Transverse colon (tissue), 4 donors: ENCODE results near the gene TCF7L2. TPM values are rescaled to one million over a fixed set of nuclear protein-coding genes. Genes with fewer than 3 reads are reported as not detected.

ENCODE experiments used
- DNase-seq: peaks from one replicate; pipeline ENCODE4 v3.0.0-alpha.2; 2019
- H3K27ac ChIP-seq, 4 donors: fragments of 200-600 bp; sonication (generic); 2 replicates each; pipeline ENCODE4 v1.5.1; 2016 to 2018; ENCODE audit warnings: inconsistent platforms in 4 of 4
- H3K27me3 ChIP-seq: fragments of 200-600 bp; sonication (generic); 2 replicates; pipeline ENCODE4 v1.5.1; 2017; ENCODE audit warnings: inconsistent platforms
- H3K36me3 ChIP-seq, 4 donors: fragments of 200-600 bp; sonication (generic); 2 replicates each; pipeline ENCODE4 v1.5.1; 2017 to 2019; ENCODE audit warnings: inconsistent platforms in 4 of 4
- H3K4me1 ChIP-seq, 4 donors: fragments of 200-600 bp; sonication (generic); 2 replicates each; pipeline ENCODE4 v1.5.1; 2017 to 2020; ENCODE audit warnings: inconsistent platforms in 4 of 4
- H3K4me3 ChIP-seq, 4 donors: fragments of 200-600 bp; sonication (generic); 1 replicate in 1 of 4; 2 replicates in 3 of 4; pipeline versions ENCODE4 v1.5.1 to v1.6.1; 2017 to 2019; ENCODE audit warnings: inconsistent platforms in 4 of 4
- H3K9me3 ChIP-seq, 2 donors: fragments of 200-600 bp; sonication (generic); 2 replicates each; pipeline ENCODE4 v1.5.1; 2017 to 2019; ENCODE audit warnings: inconsistent platforms in 2 of 2
- EP300 ChIP-seq: sonication (generic); formaldehyde crosslinking; IDR thresholded peaks from one replicate; pipeline ENCODE4 v1.6.1; 2017; ENCODE audit warnings: antibody characterized with exemption, low read depth
- POLR2A ChIP-seq: fragments of 450-650 bp; IDR thresholded peaks from one replicate; pipeline ENCODE4 v1.6.1; 2016; ENCODE audit warnings: antibody characterized with exemption, mild to moderate bottlenecking, moderate library complexity
- POLR2AphosphoS5 ChIP-seq, 3 donors: sonication (generic); formaldehyde crosslinking; IDR thresholded peaks; one replicate each; pipeline ENCODE4 v1.6.1; 2016; ENCODE audit warnings: antibody characterized with exemption in 3 of 3
- WGBS, 2 donors: methylation state at CpG; one replicate each; pipeline ENCODE4 v1.1.5; 2018; ENCODE audit warnings: low coverage in 1 of 2; 5-methylcytosine and 5-hydroxymethylcytosine counted together
- in situ Hi-C, 4 donors: fragments of 200-750 bp; cut with MboI; loops; one replicate each; pipeline versions ENCODE4 v1.15.0 to v1.15.1; 2017; ENCODE audit warnings: low sequenced_read_pairs in 3 of 4, low pct_ligation_motif_present in 1 of 4, low pct_unique_long_range_greater_than_20kb in 1 of 4
- intact Hi-C: fragments of 100-400 bp; cut with DNase I; formaldehyde crosslinking; loops from one replicate; pipeline ENCODE4 v1.15.1; 2023; ENCODE audit warnings: low total_unique reads
- total RNA-seq, 4 donors: library from RNA; depleted of rRNA; stranded (reverse); fragments of >200 nt; gene quantifications; one replicate each; pipeline ENCODE4 v1.1.0, GENCODE V29; 2016
- TF ChIP-seq, protein P1 (sequence below), 5 experiments: fragments of 200-600 bp in 3 of 5; fragments of 450-650 bp in 2 of 5; sonication (generic) in 3 of 5; IDR thresholded peaks; 1 replicate in 2 of 5; 2 replicates in 3 of 5; pipeline ENCODE4 v1.5.1; 2016 to 2017; ENCODE audit warnings: antibody characterized with exemption in 5 of 5, inconsistent platforms in 3 of 5, mild to moderate bottlenecking in 2 of 5, moderate library complexity in 1 of 5

The TCF7L2 gene
- total RNA-seq, 4 donors from 2014 or later = 84.6 to 249 (median 137) TPM

DNA sequence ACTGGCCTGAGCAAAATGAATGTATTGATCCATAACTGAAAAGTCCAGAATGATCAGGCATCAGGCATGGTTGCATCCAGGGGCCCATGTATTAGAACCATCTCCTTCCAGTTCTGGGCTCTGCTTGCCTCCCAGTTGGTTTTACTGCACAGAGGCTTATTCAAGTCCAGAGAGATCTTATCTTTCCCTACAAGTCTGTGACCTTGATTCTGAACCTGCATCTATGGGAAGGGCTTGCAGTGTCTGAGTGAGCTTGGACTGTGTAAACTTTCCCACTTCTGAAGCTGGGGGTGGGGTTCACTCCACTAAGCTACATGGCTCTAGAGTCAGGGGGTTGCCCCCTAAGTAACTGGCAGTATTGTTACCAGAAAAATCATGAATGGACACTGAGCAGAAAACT, 136.2 kb downstream of the TCF7L2 start:
- in situ Hi-C loops (loop anchor here in 1 of 4 donors (25.0 kb wide), 1 partner anchor 124 kb away; the partner anchor contains the start of gene TCF7L2), intact Hi-C loops (no loop called here)
- Histone ChIP-seq H3K4me1 (peaks cover 6 to 70% (median 40%) of the 10 kb centered on the region in 4 donors), H3K27me3 (no peaks in the 10 kb centered on the region), H3K36me3 (no peaks in the 10 kb centered on the region), H3K4me3 (no peak overlapping the region), H3K27ac (peak overlapping the region; percentile 72 to 84 (median 80)), H3K9me3 (no peaks in the 10 kb centered on the region)
- no peak for DNase-seq
- no peak for TF ChIP-seq POLR2A

DNA sequence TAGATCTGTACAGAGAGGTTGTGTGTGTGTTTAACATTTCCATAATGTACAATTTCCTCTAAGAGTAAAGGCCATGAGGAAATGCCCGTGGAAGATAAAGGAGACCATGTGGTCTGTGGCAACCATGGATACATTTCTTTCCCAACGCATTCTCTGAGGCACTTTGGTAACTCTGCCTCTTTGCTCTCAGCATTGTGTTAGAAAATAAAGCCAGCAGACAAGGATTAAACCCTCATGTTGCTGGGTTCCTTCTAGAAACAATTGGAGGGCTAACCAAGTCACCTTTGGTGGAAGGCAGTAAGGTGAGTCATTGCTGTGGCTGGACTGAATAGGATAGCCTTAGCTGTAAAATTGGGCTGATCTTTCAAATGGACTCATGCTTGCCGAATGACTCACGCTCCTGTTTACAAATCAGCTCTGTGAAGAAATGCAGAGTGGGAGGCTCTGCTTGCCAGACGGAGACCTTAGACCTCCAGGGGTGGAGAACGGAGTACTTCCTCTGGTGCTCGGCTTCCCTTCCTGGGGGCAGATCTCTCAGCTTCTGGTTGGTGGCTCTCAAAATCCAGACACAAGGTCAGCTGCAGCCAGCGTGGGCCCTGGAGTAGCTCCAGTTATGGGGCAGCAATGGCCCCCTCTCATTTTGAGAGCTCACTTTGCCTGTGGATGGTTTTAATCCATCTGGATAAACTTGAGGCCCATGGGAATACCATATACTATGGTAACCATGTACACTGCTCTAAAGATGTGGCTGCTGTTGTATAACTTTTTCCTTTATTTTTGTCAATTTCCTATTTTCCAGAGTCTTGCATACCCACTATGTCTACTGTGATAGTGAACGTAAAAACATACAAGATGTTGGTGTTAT, 137.3 kb downstream of the TCF7L2 start:
- in situ Hi-C loops = loop anchor here in 1 of 4 donors (25.0 kb wide), 1 partner anchor 125 kb away; the partner anchor contains the start of gene TCF7L2
- 49 to 88% methylated on average over 1 to 9 of the region's 9 CpGs for WGBS, 2 donors
- Histone ChIP-seq H3K27me3 (no peaks in the 10 kb centered on the region), H3K4me3 (no peak overlapping the region), H3K36me3 (no peaks in the 10 kb centered on the region), H3K4me1 (peaks cover 9 to 82% (median 51%) of the 10 kb centered on the region in 4 donors), H3K27ac (peak overlapping the region; percentile 72 to 84 (median 80)), H3K9me3 (no peaks in the 10 kb centered on the region)
- DNase-seq = peak; percentile 80
- intact Hi-C loops = no loop called here
- TF ChIP-seq POLR2AphosphoS5 (IDR thresholded peaks at IDR 0.05) = peak; percentile 20 to 89 (median 77)
- peak; percentile 6 for TF ChIP-seq EP300
- TF ChIP-seq POLR2A = no peak

DNA sequence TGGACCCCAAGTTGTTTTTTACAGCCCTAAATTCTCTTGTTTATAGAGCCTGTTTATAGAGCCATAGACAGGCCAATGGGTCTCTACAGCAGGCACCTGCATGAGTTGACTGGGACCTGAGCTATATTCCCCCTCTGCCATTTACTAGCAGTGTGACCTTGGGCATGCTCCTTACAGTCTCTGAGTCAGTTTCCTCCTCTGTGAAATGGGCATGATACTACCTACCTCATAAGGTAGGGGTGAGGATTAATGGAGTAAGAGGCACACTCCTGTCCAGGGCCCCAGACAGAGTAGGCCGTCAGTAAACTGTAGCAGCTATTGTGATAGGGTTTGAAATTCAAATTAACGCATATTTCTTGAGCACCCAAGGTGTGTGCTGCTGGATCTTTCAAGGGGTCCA, 138.1 kb downstream of the TCF7L2 start:
- no peak for TF ChIP-seq POLR2A
- TF ChIP-seq POLR2AphosphoS5 (IDR thresholded peaks at IDR 0.05) = no peak
- TF ChIP-seq, protein P1, sequence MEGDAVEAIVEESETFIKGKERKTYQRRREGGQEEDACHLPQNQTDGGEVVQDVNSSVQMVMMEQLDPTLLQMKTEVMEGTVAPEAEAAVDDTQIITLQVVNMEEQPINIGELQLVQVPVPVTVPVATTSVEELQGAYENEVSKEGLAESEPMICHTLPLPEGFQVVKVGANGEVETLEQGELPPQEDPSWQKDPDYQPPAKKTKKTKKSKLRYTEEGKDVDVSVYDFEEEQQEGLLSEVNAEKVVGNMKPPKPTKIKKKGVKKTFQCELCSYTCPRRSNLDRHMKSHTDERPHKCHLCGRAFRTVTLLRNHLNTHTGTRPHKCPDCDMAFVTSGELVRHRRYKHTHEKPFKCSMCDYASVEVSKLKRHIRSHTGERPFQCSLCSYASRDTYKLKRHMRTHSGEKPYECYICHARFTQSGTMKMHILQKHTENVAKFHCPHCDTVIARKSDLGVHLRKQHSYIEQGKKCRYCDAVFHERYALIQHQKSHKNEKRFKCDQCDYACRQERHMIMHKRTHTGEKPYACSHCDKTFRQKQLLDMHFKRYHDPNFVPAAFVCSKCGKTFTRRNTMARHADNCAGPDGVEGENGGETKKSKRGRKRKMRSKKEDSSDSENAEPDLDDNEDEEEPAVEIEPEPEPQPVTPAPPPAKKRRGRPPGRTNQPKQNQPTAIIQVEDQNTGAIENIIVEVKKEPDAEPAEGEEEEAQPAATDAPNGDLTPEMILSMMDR (IDR thresholded peaks at IDR 0.05) = no peak
- no peak for TF ChIP-seq EP300
- peaks cover 17 to 85% (median 59%) of the 10 kb centered on the region in 4 donors for H3K4me1 ChIP-seq
- in situ Hi-C loops = loop anchor here in 1 of 4 donors (25.0 kb wide), 1 partner anchor 126 kb away; the partner anchor contains the start of gene TCF7L2
- H3K4me3 ChIP-seq = no peak overlapping the region
- no peak for DNase-seq
- H3K9me3 ChIP-seq = no peaks in the 10 kb centered on the region
- peak overlapping the region; percentile 72 to 84 (median 80) for H3K27ac ChIP-seq
- no peaks in the 10 kb centered on the region for H3K36me3 ChIP-seq
- 88% methylated on average over 2 of the region's 2 CpGs; no CpG with 5 or more reads in 1 of the 2 donors for WGBS, 2 donors
- intact Hi-C loops = no loop called here
- H3K27me3 ChIP-seq = no peaks in the 10 kb centered on the region

DNA sequence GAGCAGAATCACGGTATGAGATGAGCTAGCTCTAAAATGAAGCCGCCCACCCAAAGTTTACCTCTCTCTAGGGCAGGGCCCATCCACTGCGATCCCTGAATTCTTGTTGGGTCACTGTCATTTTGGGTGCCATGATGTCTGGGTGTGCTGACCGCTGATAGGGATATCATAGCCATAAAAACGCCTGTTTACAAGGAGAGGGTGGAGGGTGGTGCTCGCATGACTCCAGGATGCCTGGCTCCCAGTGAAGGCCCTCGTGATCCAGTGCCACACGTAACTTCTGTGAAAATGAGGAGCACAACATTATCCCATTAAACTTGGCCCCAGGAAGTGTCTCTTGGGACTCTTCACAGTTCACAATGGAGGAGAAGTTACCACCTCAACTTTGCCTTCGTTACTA, 139.5 kb downstream of the TCF7L2 start:
- WGBS, 2 donors = 84 to 100% methylated on average over 1 to 9 of the region's 9 CpGs
- Histone ChIP-seq H3K4me3 (no peak overlapping the region), H3K9me3 (no peaks in the 10 kb centered on the region), H3K27me3 (no peaks in the 10 kb centered on the region), H3K4me1 (peaks cover 17 to 91% (median 64%) of the 10 kb centered on the region in 4 donors), H3K27ac (peak overlapping the region in 3 of 4 donors; percentile 31 to 84 (median 81)), H3K36me3 (no peaks in the 10 kb centered on the region)
- TF ChIP-seq POLR2AphosphoS5 (IDR thresholded peaks at IDR 0.05) (no peak), POLR2A (no peak), EP300 (no peak)
- TF ChIP-seq, protein P1 (IDR thresholded peaks at IDR 0.05) = no peak
- DNase-seq = peak; percentile 33
- intact Hi-C loops (no loop called here), in situ Hi-C loops (loop anchor here in 1 of 4 donors (25.0 kb wide), 1 partner anchor 127 kb away; the partner anchor contains the start of gene TCF7L2)

DNA sequence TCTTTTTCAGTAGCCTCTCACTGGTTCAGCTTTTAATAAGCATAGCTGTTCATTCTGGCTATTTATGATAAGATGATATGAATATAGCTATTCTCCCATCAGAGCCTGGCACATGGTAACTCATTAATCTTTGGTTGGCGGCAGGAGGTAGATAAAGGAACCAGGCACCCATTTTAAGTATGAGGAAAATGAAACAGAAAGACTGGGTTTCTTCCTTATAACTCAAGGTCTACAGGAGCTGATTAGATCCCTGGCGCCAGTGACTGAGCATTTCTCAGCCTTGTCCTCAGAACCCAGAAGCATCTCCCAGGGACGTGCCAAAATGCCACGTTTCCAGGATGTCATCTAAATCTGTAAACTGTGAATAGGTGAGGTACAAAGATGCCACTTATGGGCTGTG, 141.9 kb downstream of the TCF7L2 start:
- Histone ChIP-seq H3K9me3 (no peaks in the 10 kb centered on the region), H3K4me3 (no peak overlapping the region), H3K4me1 (peaks cover 17 to 83% (median 60%) of the 10 kb centered on the region in 4 donors), H3K36me3 (no peaks in the 10 kb centered on the region), H3K27me3 (no peaks in the 10 kb centered on the region), H3K27ac (peak overlapping the region; percentile 77 to 81 (median 78))
- in situ Hi-C loops (loop anchor here in 1 of 4 donors (25.0 kb wide), 1 partner anchor 130 kb away; the partner anchor contains the start of gene TCF7L2), intact Hi-C loops (no loop called here)
- peak; percentile 42 for DNase-seq
- whole genome bisulfite sequencing, 2 donors = 51 to 73% methylated on average over 2 to 4 of the region's 4 CpGs
- TF ChIP-seq POLR2AphosphoS5 (IDR thresholded peaks at IDR 0.05) (no peak), POLR2A (no peak), EP300 (no peak)
- TF ChIP-seq, protein P1 (IDR thresholded peaks at IDR 0.05) = no peak
